Psoas muscle (tissue), 8 donors: ENCODE measurements around the gene MAGI2. TPM values are rescaled to one million over a fixed set of nuclear protein-coding genes. Genes with fewer than 3 reads are reported as not detected.

Experiments used
- ATAC-seq, 4 donors: fragments of 200-7000 bp; cut with Tn5 transposase; one replicate each; pipeline ENCODE4 v1.9.1; 2020; ENCODE audit warnings: moderate library complexity in 3 of 4, mild to moderate bottlenecking in 2 of 4
- DNase-seq, 2 donors: peaks; one replicate each; pipeline ENCODE4 v3.0.0-alpha.2; 2020
- H3K27ac ChIP-seq: fragments of 200-600 bp; one replicate; pipeline ENCODE4 v1.8.0; 2022
- H3K27me3 ChIP-seq, 3 donors: fragments of 200-600 bp in 1 of 3; one replicate each; pipeline versions ENCODE4 v1.6.1 to v1.8.0; 2013 to 2022; ENCODE audit warnings: low read length in 2 of 3, mild to moderate bottlenecking in 2 of 3, moderate library complexity in 1 of 3; ENCODE audit not compliant: insufficient read depth in 3 of 3
- H3K36me3 ChIP-seq, 2 donors: fragments of 200-600 bp in 1 of 2; one replicate each; pipeline versions ENCODE4 v1.6.1 to v1.8.0; 2013 to 2022; ENCODE audit warnings: low read depth in 1 of 2, mild to moderate bottlenecking in 1 of 2, moderate library complexity in 1 of 2; ENCODE audit not compliant: insufficient read depth in 1 of 2
- H3K4me1 ChIP-seq: fragments of 200-600 bp; one replicate; pipeline ENCODE4 v1.8.0; 2022
- H3K4me3 ChIP-seq: fragments of 200-600 bp; one replicate; pipeline ENCODE4 v1.8.0; 2022; ENCODE audit warnings: mild to moderate bottlenecking
- H3K9me3 ChIP-seq: fragments of 200-600 bp; one replicate; pipeline ENCODE4 v1.8.0; 2022
- CTCF ChIP-seq: fragments of 200-600 bp; IDR thresholded peaks from one replicate; pipeline ENCODE4 v1.8.0; 2022; ENCODE audit warnings: antibody characterized with exemption
- WGBS, 3 donors: extraction: QIAGEN DNeasy Blood & Tissue Kit; methylation state at CpG; one replicate each; pipeline versions ENCODE4 v1.1.6 to v1.1.7; 2013; 5-methylcytosine and 5-hydroxymethylcytosine counted together
- intact Hi-C, 2 donors: fragments of 100-400 bp; cut with DNase I; formaldehyde crosslinking; loops; one replicate each; pipeline versions ENCODE4 v1.11.0 to v1.14.2; 2022
- polyA plus RNA-seq, 3 donors: library from polyadenylated mRNA; stranded (reverse); fragments of 200-250 nt; gene quantifications; one replicate each; pipeline ENCODE4 v1.2.3, GENCODE V29; 2013
- total RNA-seq, 4 donors: library from RNA; stranded (reverse); fragmentation: NEBNext Ultra II Directional in 2 of 4; extraction: Animal tissue kit (Norgen Biotek cat#: 25700) in 2 of 4; gene quantifications; one replicate each; pipeline versions ENCODE4 v1.2.1 to v1.2.4, GENCODE V29; 2021 to 2023
- donor health status: healthy with polysubstance abuse.
- donor health status: DM: no; HTN: no; CAD: no; lungs with moderate emphysema.
- donor health status: Bipolar disorder and iron deficiency.
- donor health status: healthy.
- donor health status: DM: yes; HTN: yes; CAD: no.
- donor health status: DM: no; HTN: no; CAD: no.
- donor health status: DM: no; HTN: no; CAD: no.
- donor health status: DM: yes; HTN: yes; CAD: no.

Gene MAGI2
- total and polyA plus RNA-seq, 7 donors: 0.46 to 2.5 (median 1.4) TPM

- Histone ChIP-seq H3K4me1 (peaks cover 20% of the 10 kb centered on the region), H3K27ac (no peak overlapping the region), H3K4me3 (no peak overlapping the region), H3K27me3 (no peaks in the 10 kb centered on the region), H3K36me3 (no peaks in the 10 kb centered on the region), H3K9me3 (no peaks in the 10 kb centered on the region)
- no peak for TF ChIP-seq CTCF
- no peak for ATAC-seq
- DNase-seq: no peak
- intact Hi-C loops: loop anchor here in 1 of 2 donors (5.0 kb wide), 1 partner anchor 1155 kb away; no protein-coding TSS in a partner anchor
- 97 to 100% (median 98%) methylated on average over 1 of the region's 1 CpG for WGBS, 3 donors
Measured at GRCh38 chr7:78022165-78022564, 1431.3 kb downstream of the MAGI2 start.

- no peaks in the 10 kb centered on the region for H3K27me3 ChIP-seq
- ATAC-seq (no peak), DNase-seq (no peak)
- intact Hi-C loops: loop anchor here in 1 of 2 donors (5.0 kb wide), 1 partner anchor 1156 kb away; no protein-coding TSS in a partner anchor
- no peaks in the 10 kb centered on the region for H3K9me3 ChIP-seq
- H3K4me3 ChIP-seq: no peak overlapping the region
- no peak for TF ChIP-seq CTCF
- peaks cover 20% of the 10 kb centered on the region for H3K4me1 ChIP-seq
- no peaks in the 10 kb centered on the region for H3K36me3 ChIP-seq
- H3K27ac ChIP-seq: peak overlapping the region; percentile 94
Measured at GRCh38 chr7:78020874-78021249, 1432.6 kb downstream of the MAGI2 start.

- Histone ChIP-seq H3K27ac (peak overlapping the region; percentile 94), H3K4me3 (peak overlapping the region; percentile 71), H3K27me3 (no peaks in the 10 kb centered on the region), H3K36me3 (no peaks in the 10 kb centered on the region), H3K4me1 (peaks cover 20% of the 10 kb centered on the region), H3K9me3 (no peaks in the 10 kb centered on the region)
- 0 to 4% (median 2%) methylated on average over 17 to 25 of the region's 25 CpGs for WGBS, 3 donors
- ATAC-seq: peak; percentile 80 to 88 (median 81)
- peak; percentile 23 to 57 for DNase-seq
- intact Hi-C loops: loop anchor here in 1 of 2 donors (5.0 kb wide), 1 partner anchor 1157 kb away; no protein-coding TSS in a partner anchor
- peak; percentile 77 for TF ChIP-seq CTCF
Measured at GRCh38 chr7:78020136-78020873, 1433.2 kb downstream of the MAGI2 start.

GRCh38 chr7:78019447-78020135, 1433.9 kb downstream of the MAGI2 start:
- ATAC-seq (peak; percentile 93 to 96 (median 95)), DNase-seq (peak; percentile 91 to 95)
- Histone ChIP-seq H3K9me3 (no peaks in the 10 kb centered on the region), H3K4me1 (peaks cover 20% of the 10 kb centered on the region), H3K4me3 (peak overlapping the region; percentile 72), H3K27me3 (no peaks in the 10 kb centered on the region), H3K27ac (peak overlapping the region; percentile 94), H3K36me3 (no peaks in the 10 kb centered on the region)
- WGBS, 3 donors: 0 to 1% (median 1%) methylated on average over 37 to 88 of the region's 88 CpGs
- intact Hi-C loops: loop anchor here in 1 of 2 donors (5.0 kb wide), 1 partner anchor 1158 kb away; no protein-coding TSS in a partner anchor
- peak; percentile 9 for TF ChIP-seq CTCF
